GM23338 (cell line): ENCODE results near the gene DNAJC27. TPM values are rescaled to one million over a fixed set of nuclear protein-coding genes. Genes with fewer than 3 reads are reported as not detected.

ENCODE experiments used
- ATAC-seq: fragments of 200-7000 bp; cut with Tn5 transposase; 3 replicates; pipeline ENCODE4 v1.9.1; 2020
- DNase-seq: peaks from one replicate; pipeline ENCODE4 v3.0.0-alpha.2; 2015; ENCODE audit warnings: low spot score
- H2AFZ ChIP-seq: fragments of 200-600 bp; sonication (generic); 2 replicates; pipeline ENCODE4 v1.8.0; 2016; ENCODE audit warnings: antibody characterized with exemption, mild to moderate bottlenecking, moderate library complexity
- H3F3A ChIP-seq: fragments of 200-600 bp; sonication (generic); replicated peaks from 2 replicates; pipeline ENCODE4 v1.8.0; 2017; ENCODE audit warnings: antibody characterized with exemption, mixed run types, low read depth
- H3K27ac ChIP-seq: fragments of 200-600 bp; sonication (generic); 2 replicates; pipeline ENCODE4 v1.6.1; 2016; ENCODE audit warnings: low read depth
- H3K27me3 ChIP-seq: fragments of 200-600 bp; sonication (generic); 2 replicates; pipeline ENCODE4 v1.8.0; 2016; ENCODE audit warnings: mild to moderate bottlenecking, mixed run types, moderate library complexity; ENCODE audit not compliant: insufficient read depth
- H3K36me3 ChIP-seq: fragments of 200-600 bp; sonication (generic); 2 replicates; pipeline ENCODE4 v1.8.0; 2016; ENCODE audit warnings: mild to moderate bottlenecking; ENCODE audit not compliant: insufficient read depth
- H3K4me1 ChIP-seq: fragments of 200-600 bp; sonication (generic); 2 replicates; pipeline ENCODE4 v1.8.0; 2016; ENCODE audit warnings: mild to moderate bottlenecking, moderate library complexity; ENCODE audit not compliant: insufficient read depth
- H3K4me2 ChIP-seq: fragments of 200-600 bp; sonication (generic); 2 replicates; pipeline ENCODE4 v1.7.1; 2017; ENCODE audit warnings: mixed run types
- H3K4me3 ChIP-seq: fragments of 200-600 bp; sonication (generic); 2 replicates; pipeline ENCODE4 v1.6.1; 2016; ENCODE audit warnings: mixed run types
- H3K79me2 ChIP-seq: fragments of 200-600 bp; sonication (generic); replicated peaks from 2 replicates; pipeline ENCODE4 v1.8.0; 2017; ENCODE audit warnings: mild to moderate bottlenecking; ENCODE audit not compliant: insufficient read depth
- H3K9me2 ChIP-seq: fragments of 200-600 bp; sonication (generic); 2 replicates; pipeline ENCODE4 v1.8.0; 2017; ENCODE audit not compliant: insufficient read depth
- H4K20me1 ChIP-seq: fragments of 200-600 bp; sonication (generic); replicated peaks from 2 replicates; pipeline ENCODE4 v1.8.0; 2017; ENCODE audit warnings: mild to moderate bottlenecking; ENCODE audit not compliant: insufficient read depth
- H3K27ac Mint-ChIP-seq: 2 replicates; pipeline ENCODE4 v1.8.0; 2020; ENCODE audit warnings: inconsistent platforms, mild to moderate bottlenecking, moderate library complexity, mixed read lengths
- H3K27me3 Mint-ChIP-seq: 3 replicates; pipeline ENCODE4 v1.8.0; 2022; ENCODE audit warnings: low read depth, mild to moderate bottlenecking, moderate library complexity, mixed read lengths, inconsistent platforms; ENCODE audit not compliant: insufficient read depth, poor library complexity
- H3K36me3 Mint-ChIP-seq: 3 replicates; pipeline ENCODE4 v1.8.0; 2021; ENCODE audit warnings: low read depth, mild to moderate bottlenecking, inconsistent platforms, moderate library complexity, mixed read lengths
- H3K4me1 Mint-ChIP-seq: 3 replicates; pipeline ENCODE4 v1.8.0; 2020; ENCODE audit warnings: mild to moderate bottlenecking, inconsistent platforms, mixed read lengths
- H3K4me3 Mint-ChIP-seq: 3 replicates; pipeline ENCODE4 v1.8.0; 2021; ENCODE audit warnings: moderate library complexity, mild to moderate bottlenecking, inconsistent platforms, mixed read lengths
- H3K9me3 Mint-ChIP-seq: 3 replicates; pipeline ENCODE4 v1.8.0; 2020; ENCODE audit warnings: moderate library complexity, mild to moderate bottlenecking, inconsistent platforms, mixed read lengths
- ETS1 ChIP-seq: IDR thresholded peaks from 2 replicates; pipeline ENCODE4 v1.6.1; 2016; ENCODE audit warnings: antibody characterized with exemption
- EZH2 ChIP-seq: fragments of 200-600 bp; sonication (generic); IDR thresholded peaks from one replicate; pipeline ENCODE4 v1.8.0; 2017; ENCODE audit warnings: antibody characterized with exemption, mild to moderate bottlenecking, low read depth; ENCODE audit not compliant: unreplicated experiment
- EZH2phosphoT487 ChIP-seq: fragments of 200-600 bp; sonication (generic); IDR thresholded peaks from one replicate; pipeline ENCODE4 v1.8.1; 2018; ENCODE audit warnings: antibody characterized with exemption; ENCODE audit not compliant: unreplicated experiment
- JUNB ChIP-seq: IDR thresholded peaks from one replicate; pipeline ENCODE4 v1.6.1; 2016; ENCODE audit warnings: antibody characterized with exemption; ENCODE audit not compliant: unreplicated experiment
- NANOG ChIP-seq: IDR thresholded peaks from 2 replicates; pipeline ENCODE4 v1.6.1; 2016; ENCODE audit warnings: antibody characterized with exemption, borderline replicate concordance
- POLR2AphosphoS5 ChIP-seq: IDR thresholded peaks from 2 replicates; pipeline ENCODE4 v1.6.1; 2016; ENCODE audit warnings: antibody characterized with exemption, low read depth
- REST ChIP-seq: IDR thresholded peaks from one replicate; pipeline ENCODE4 v1.6.1; 2018; ENCODE audit warnings: antibody characterized with exemption; ENCODE audit not compliant: unreplicated experiment
- STAT1 ChIP-seq: IDR thresholded peaks from one replicate; pipeline ENCODE4 v1.6.1; 2016; ENCODE audit warnings: antibody characterized with exemption; ENCODE audit not compliant: unreplicated experiment
- ZNF114 ChIP-seq: fragments of 250-450 bp; sonication (Bioruptor Pico); IDR thresholded peaks from 2 replicates; pipeline ENCODE4 v1.5.0; 2020; ENCODE audit warnings: mild to moderate bottlenecking, moderate library complexity
- ZNF331 ChIP-seq: fragments of 250-450 bp; sonication (Bioruptor Pico); IDR thresholded peaks from 2 replicates; pipeline ENCODE4 v1.5.0; 2020; ENCODE audit warnings: low read depth, mild to moderate bottlenecking, moderate library complexity
- ZNF462 ChIP-seq: fragments of 250-450 bp; sonication (Bioruptor Pico); IDR thresholded peaks from 2 replicates; pipeline ENCODE4 v1.5.0; 2020; ENCODE audit warnings: mild to moderate bottlenecking, moderate library complexity
- polyA plus RNA-seq: library from polyadenylated mRNA; unstranded; fragments of >200 nt; fragmentation: Nextera tagmentation; extraction: Ambion mirVana; gene quantifications from 2 replicates; pipeline ENCODE4 v1.2.1, GENCODE V29; 2016
- total RNA-seq: library from RNA; depleted of rRNA; stranded (reverse); fragments of >200 nt; shearing (Covaris generic); gene quantifications from 2 replicates; pipeline ENCODE4 v1.2.3, GENCODE V29; 2014

The DNAJC27 gene
- total and polyA plus RNA-seq, 2 experiments from 2014 or later: 2.4 to 2.6 TPM

GRCh38 chr2:24945907-24946306 is 25.8 kb downstream of the DNAJC27 start:
- no peak for TF ChIP-seq NANOG
- no peak for TF ChIP-seq POLR2AphosphoS5
- no peak for TF ChIP-seq ZNF114
- TF ChIP-seq STAT1: no peak
- TF ChIP-seq EZH2phosphoT487: no peak
- TF ChIP-seq JUNB: no peak
- no peak for TF ChIP-seq ZNF331 (CRISPR knock-in tag)
- TF ChIP-seq EZH2: no peak
- TF ChIP-seq REST: no peak
- H3K4me2 ChIP-seq: no peak overlapping the region
- DNase-seq (no peak), ATAC-seq (no peak)
- Mint-ChIP-seq H3K9me3 (no peaks in the 10 kb centered on the region), H3K27me3 (no peaks in the 10 kb centered on the region), H3K36me3 (peaks cover 3% of the 10 kb centered on the region; the same call in 2 of the 3 replicates), H3K4me3 (no peak overlapping the region), H3K4me1 (no peaks in the 10 kb centered on the region), H3K27ac (no peak overlapping the region)
- no peak overlapping the region for H2AFZ ChIP-seq
- no peaks in the 10 kb centered on the region for H3F3A ChIP-seq
- no peaks in the 10 kb centered on the region for H3K9me2 ChIP-seq
- no peaks in the 10 kb centered on the region for H3K79me2 ChIP-seq
- no peaks in the 10 kb centered on the region for H4K20me1 ChIP-seq
- H3K4me1 ChIP-seq: no peaks in the 10 kb centered on the region
- H3K36me3 ChIP-seq: no peaks in the 10 kb centered on the region
- H3K4me3 ChIP-seq: no peak overlapping the region
- no peak overlapping the region for H3K27ac ChIP-seq
- H3K27me3 ChIP-seq: no peaks in the 10 kb centered on the region

GRCh38 chr2:24943427-24944053 is 28.2 kb downstream of the DNAJC27 start:
- H3K27ac Mint-ChIP-seq: no peak overlapping the region
- H3K36me3 ChIP-seq: no peaks in the 10 kb centered on the region
- H3K27me3 Mint-ChIP-seq: no peaks in the 10 kb centered on the region
- H2AFZ ChIP-seq: no peak overlapping the region
- no peaks in the 10 kb centered on the region for H3K9me3 Mint-ChIP-seq
- no peaks in the 10 kb centered on the region for H4K20me1 ChIP-seq
- H3K4me1 Mint-ChIP-seq: no peaks in the 10 kb centered on the region
- no peaks in the 10 kb centered on the region for H3F3A ChIP-seq
- ATAC-seq (no peak), DNase-seq (no peak)
- H3K4me3 ChIP-seq: no peak overlapping the region
- no peak overlapping the region for H3K27ac ChIP-seq
- no peak overlapping the region for H3K4me2 ChIP-seq
- H3K9me2 ChIP-seq: no peaks in the 10 kb centered on the region
- H3K4me3 Mint-ChIP-seq: no peak overlapping the region
- H3K27me3 ChIP-seq: no peaks in the 10 kb centered on the region
- no peaks in the 10 kb centered on the region for H3K4me1 ChIP-seq
- peaks cover 2% of the 10 kb centered on the region; the same call in 1 of the 3 replicates for H3K36me3 Mint-ChIP-seq
- H3K79me2 ChIP-seq: no peaks in the 10 kb centered on the region
- no peak for TF ChIP-seq EZH2
- TF ChIP-seq ETS1: no peak
- TF ChIP-seq EZH2phosphoT487: no peak
- TF ChIP-seq ZNF462 (CRISPR knock-in tag): no peak
